Activated CD4-positive, alpha-beta T cell treated with anti-CD3 and anti-CD28 coated beads, Interleukin-2, Interleukin-6, amounts not matched to agents 100 ng/mL and 50 ng/mL, durations not matched to agents 16 hours and 8 hours (primary cell): ENCODE measurements around the gene LHPP.
A peak's percentile ranks its signal among the peaks of the same experiment; 100 is the strongest.

ENCODE experiments used
- DNase-seq: peaks from one replicate; pipeline ENCODE4 v3.0.0-alpha.2; 2020

Gene LHPP

GRCh38 chr10:124500757-124501156 lies 39.1 kb downstream of the LHPP start:
- DNase-seq, result peak; percentile 56

GRCh38 chr10:124504711-124505110 lies 43.1 kb downstream of the LHPP start:
- no peak for DNase-seq

DNA sequence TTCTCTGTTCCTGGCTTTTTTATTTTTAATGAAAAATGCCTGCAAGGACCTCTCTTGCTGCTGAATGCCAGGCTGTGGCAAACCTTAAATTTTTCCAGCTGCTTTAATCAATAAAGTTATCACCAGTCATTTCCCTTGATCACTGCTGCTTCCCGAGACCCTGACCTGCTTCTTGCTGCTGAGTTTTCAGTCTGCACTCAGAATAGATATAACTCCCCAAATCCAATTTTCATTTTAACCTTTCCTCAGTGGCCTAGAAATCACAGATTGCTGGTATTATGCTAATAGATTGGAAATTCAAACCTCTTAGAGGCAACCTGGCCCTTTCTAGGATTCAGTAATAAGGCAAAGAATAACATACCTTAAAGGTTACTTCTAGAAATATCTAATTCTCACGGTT lies 43.7 kb downstream of the LHPP start:
- no peak for DNase-seq

DNA sequence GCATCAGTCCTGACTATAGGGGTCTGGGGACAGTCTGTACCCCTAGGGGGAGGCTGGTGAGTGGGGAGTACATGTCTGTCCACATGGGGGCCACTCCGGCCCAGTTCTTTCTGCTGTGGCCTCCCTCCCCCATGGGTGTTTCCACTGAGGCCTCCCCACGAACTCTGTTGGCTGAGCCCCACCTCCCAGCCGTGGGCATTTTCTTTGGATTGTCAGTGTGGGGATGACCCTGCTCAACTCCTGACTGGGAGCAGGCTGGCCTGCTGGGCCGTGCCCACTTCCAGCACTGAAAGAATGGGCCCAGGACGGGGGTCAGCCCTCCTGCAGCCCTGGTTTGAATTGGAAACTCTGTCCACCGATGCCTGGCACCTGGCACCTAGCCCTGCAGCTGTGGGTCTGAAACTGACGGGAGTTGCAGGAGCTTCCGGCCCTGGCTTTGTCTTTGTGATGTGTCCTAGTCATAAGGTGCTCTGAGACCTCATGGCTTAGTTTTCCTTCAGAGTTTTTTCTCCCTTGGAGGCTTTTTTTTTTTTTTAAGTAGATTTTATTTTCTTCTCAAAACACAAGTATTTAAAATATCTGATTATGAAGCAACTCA lies 46.5 kb downstream of the LHPP start:
- DNase-seq, result no peak

DNA sequence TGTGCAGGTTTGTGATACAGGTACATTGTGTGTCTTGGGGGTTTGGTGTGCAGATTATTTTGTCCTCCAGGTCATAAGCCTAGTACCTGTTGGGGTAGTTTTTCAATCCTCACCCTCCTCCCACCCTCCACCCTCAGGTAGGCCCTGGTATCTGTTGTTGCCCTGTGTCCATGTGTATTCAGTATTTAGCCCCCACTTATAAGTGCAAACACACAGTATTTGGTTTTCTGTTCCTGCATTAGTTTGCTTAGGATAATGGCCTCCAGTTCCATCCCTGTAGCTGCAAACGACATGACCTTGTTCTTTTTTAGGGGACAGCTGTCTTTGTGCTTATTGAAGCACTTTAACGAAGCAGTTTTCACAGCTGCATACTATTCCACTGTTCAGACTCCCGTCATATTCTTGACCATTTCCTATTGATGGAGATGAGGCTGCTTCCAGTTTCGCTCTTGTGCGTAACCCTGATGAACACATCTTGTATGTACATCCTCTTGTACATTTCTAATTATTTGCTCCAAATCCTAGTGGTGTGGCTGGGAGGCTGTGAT lies 47.4 kb downstream of the LHPP start:
- DNase-seq, result no peak

GRCh38 chr10:124509880-124510632 lies 48.4 kb downstream of the LHPP start:
- no peak for DNase-seq

DNA sequence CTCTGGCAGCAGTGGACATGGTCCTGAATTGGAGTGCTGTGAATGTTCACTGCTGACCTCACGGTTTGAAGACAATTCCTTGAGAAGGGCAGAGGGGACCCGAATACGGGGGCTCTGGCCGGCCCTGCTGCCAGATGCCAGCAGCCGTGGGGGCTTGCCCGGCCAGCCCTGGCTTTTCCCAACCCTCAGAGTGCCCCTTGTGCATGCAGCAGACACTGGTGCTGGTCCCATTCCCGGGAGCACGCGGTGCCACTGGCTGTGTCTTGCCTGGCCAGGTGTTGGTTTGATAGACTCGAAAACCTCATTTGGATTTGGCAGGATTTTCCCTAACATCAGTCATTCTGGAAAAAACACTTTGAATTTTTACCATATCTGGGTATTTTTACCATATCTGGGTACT lies 49.1 kb downstream of the LHPP start:
- no peak for DNase-seq

DNA sequence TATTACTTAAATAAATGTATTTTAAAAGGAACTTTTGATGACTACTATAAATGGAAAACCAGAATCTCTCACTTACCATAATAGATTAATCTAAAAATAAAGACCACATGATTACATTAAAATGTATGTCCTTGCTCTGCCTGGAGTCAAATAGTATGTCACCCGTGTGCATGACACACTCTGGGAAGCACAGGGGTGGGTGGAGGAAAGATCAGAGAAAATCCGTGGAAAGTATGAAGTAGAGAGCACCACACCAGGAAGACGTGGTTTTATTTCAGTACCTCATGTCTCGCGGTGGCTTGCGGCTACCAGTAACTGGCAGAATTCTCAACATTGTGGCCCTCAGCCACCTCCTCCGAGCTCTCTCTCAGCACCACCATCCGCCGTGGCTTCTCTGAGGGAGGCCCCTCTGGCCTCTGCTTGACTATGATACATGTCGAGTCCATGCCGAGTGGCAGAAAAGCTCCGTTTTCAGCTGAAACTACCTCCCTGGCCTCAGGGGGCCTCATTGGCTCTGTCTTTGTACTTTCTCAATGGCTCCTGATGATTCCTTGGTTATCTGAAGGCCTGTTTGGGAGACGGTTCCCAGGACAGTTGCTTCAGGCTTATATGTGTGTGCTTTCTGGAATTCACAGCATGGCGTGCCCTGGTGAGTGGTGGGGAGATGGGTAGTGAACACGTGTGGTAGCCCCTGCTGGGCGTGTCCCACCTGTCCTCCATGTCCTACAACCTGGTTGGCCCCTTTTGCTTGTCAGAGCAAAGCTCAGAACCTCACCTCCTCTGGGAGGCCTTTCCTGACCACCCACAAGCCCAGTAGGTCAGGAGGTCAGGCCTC lies 49.8 kb downstream of the LHPP start:
- DNase-seq, result no peak

- DNase-seq, result no peak
Measured at GRCh38 chr10:124512040-124512428, 50.4 kb downstream of the LHPP start.

DNA sequence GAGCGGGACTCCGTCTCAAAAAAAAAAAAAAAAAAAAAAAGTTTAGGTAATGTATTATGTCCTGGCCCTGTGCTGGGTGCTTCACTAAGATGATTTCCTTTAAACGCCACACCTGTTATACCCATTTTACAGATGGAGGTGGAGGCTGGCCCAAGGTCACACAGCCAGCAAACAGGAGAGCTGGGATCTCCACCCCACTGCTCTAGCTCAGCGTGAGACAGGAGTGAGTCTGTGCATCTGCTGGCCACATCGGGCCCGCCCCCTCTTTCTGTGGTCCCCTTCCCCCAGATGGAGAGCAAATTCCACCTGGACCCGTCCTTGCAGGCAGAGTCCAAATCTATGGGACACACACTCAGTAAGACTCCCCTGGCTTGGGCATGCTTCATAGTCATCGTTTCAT lies 51.0 kb downstream of the LHPP start:
- DNase-seq, result no peak

- DNase-seq, result no peak
Measured at GRCh38 chr10:124515244-124515970, 53.8 kb downstream of the LHPP start.

GRCh38 chr10:124516181-124516580 lies 54.6 kb downstream of the LHPP start:
- no peak for DNase-seq

DNA sequence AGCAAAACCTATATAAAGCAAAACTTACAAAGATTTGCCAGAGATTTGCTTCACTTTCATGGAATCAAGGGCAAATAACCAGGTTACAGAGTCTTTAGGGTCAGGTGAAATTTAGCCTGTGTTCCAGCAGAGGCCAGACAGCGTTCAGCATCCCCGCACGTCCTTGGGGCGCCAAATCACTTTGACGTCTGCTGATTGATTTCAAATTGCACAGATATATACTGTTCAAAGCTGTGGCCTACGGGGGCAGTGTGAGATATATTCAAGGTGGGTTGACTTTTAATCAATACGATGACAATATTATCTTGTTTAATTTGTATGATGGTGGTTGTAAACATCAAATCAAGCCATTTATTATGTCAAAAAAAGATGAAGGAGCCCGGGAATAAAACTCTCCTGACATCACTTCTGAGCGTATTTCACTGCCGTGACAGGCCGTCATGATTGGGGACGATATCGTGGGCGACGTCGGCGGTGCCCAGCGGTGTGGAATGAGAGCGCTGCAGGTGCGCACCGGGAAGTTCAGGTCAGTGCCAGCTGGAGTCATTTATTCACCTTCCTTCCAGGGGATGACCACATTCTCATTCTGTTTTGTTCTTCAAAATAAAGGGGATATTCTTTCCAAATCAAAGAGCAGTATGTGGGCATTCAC lies 55.2 kb downstream of the LHPP start:
- no peak for DNase-seq

GRCh38 chr10:124517461-124517860 lies 55.8 kb downstream of the LHPP start:
- no peak for DNase-seq

GRCh38 chr10:124517931-124518330 lies 56.3 kb downstream of the LHPP start:
- DNase-seq, result no peak

DNA sequence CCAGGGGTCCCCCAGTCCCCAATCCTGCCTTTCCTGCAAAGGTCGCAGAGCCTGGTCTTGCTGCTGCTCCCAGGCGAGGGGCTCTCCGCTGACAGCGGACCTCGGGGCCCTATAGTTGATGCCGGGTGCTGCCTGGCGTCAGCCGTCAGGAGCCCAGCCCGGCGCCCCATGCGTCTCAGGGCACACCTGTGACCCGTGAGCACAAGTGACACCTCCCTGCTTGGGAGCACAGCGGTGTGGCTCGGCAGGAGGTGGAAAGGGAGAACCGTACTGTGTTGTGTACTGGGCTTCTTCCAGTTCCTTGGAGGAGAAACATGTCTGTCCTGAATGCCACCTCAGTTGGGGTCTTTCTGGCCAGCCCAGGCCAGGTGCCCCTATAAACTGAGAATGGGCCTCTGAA lies 56.7 kb downstream of the LHPP start:
- no peak for DNase-seq

DNA sequence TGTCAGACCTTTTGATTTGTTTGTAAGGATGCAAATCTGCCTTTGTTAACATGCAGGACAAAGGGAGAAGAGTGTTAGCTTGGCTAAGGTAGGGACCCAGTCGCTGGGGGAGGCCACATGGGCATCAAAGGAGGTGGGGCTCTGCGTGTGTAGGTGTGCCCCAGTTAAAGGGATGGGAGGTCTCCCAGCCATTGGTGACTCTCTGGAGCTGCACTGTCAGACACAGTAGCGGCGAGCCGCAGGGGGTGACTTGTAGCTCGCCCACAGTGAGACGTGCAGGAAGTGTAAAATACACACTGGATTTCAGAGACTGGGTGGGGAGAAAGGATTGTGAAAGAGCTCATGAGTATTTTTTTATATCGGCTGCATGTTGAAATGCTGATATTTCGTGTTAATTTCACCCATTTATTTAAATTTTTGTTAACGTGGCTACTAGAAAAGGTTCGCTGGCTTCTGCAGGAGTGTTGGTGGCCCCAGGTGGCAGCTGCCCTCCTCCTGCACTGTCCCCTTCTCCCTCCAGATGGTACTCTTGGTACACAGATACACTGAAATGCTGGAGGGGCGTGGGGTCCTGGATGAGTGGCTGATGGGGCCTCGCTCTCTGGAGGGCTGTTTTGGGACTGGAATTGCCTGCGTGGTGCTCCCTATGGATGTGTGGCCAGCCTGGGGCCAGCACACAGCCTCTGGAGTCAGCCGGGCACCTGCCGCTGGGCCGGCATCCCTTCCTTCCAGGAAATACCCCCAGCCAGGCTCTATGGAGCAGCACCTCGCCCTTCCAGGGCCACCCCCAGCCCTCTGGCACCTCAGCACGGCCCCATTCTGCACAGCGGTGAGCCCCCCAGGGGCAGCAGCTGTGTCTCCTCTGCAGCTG lies 59.2 kb downstream of the LHPP start:
- DNase-seq, result no peak

GRCh38 chr10:124521429-124521871 lies 59.8 kb downstream of the LHPP start:
- DNase-seq, result no peak

GRCh38 chr10:124522131-124522932 lies 60.7 kb downstream of the LHPP start:
- no peak for DNase-seq
